K562 (cell line): ENCODE measurements around the gene TRANK1. TPM values are rescaled to one million over a fixed set of nuclear protein-coding genes. Genes with fewer than 3 reads are reported as not detected.

Experiments used
- ATF1 ChIP-seq, 2 experiments: fragments of 450-650 bp in 1 of 2; IDR thresholded peaks; 2 replicates each; pipeline ENCODE4 v1.6.1; 2016; ENCODE audit warnings: missing compliant biosample characterization in 1 of 2, missing genetic modification characterization in 1 of 2
- GABPB2 ChIP-seq: fragments of 250-450 bp; sonication (Bioruptor Pico); conservative IDR thresholded peaks from 2 replicates; pipeline ENCODE4 v1.5.1; 2021; ENCODE audit warnings: mild to moderate bottlenecking
- HNRNPK ChIP-seq: fragments of 200-400 bp; formaldehyde crosslinking; IDR thresholded peaks from one replicate; pipeline ENCODE4 v1.6.1; 2018; ENCODE audit warnings: mild to moderate bottlenecking, low read depth, low read length; ENCODE audit not compliant: poor library complexity, severe bottlenecking
- KHSRP ChIP-seq: fragments of 450-650 bp; IDR thresholded peaks from 2 replicates; pipeline ENCODE4 v1.6.1; 2017
- RAD51 ChIP-seq: fragments of 450-650 bp; IDR thresholded peaks from 2 replicates; pipeline ENCODE4 v1.7.1; 2016; ENCODE audit warnings: low read depth, mild to moderate bottlenecking, borderline replicate concordance
- TEAD2 ChIP-seq: fragments of 450-650 bp; IDR thresholded peaks from 2 replicates; pipeline ENCODE4 v1.6.1; 2016; ENCODE audit warnings: missing genetic modification characterization, control low read depth, missing compliant biosample characterization
- ZFPM2 ChIP-seq: fragments of 250-450 bp; sonication (Bioruptor Pico); IDR thresholded peaks from 2 replicates; pipeline ENCODE4 v1.5.1; 2022; ENCODE audit warnings: mild to moderate bottlenecking
- ZNF143 ChIP-seq: sonication (generic); formaldehyde crosslinking; IDR thresholded peaks from 2 replicates; pipeline ENCODE4 v1.9.0; 2022; ENCODE audit warnings: mild to moderate bottlenecking, missing genetic modification reagents
- ZNF695 ChIP-seq: fragments of 450-650 bp; formaldehyde crosslinking; IDR thresholded peaks from 2 replicates; pipeline ENCODE4 v1.4.0; 2020; ENCODE audit warnings: mild to moderate bottlenecking, moderate library complexity
- polyA plus RNA-seq, 8 experiments: library from polyadenylated mRNA; depleted of rRNA in 4 of 8; stranded (reverse) in 5 of 8; unstranded in 3 of 8; fragments of >200 nt; fragmentation: Nextera tagmentation in 2 of 8; fragmentation: Illumina TruSeq in 1 of 8; extraction: Ambion mirVana in 2 of 8; extraction: Trizol in 1 of 8; gene quantifications; 2 replicates each; pipeline versions ENCODE4 v1.2.1 to v1.2.3, GENCODE V29; 2011 to 2014; ENCODE audit warnings: inconsistent platforms in 1 of 8, missing spikeins in 1 of 8
- total RNA-seq, 7 experiments: library from RNA; depleted of rRNA in 6 of 7; stranded (reverse); fragments of >200 nt in 6 of 7; fragmentation: Illumina TruSeq in 2 of 7; extraction: Trizol in 2 of 7; gene quantifications; 2 replicates each; pipeline versions ENCODE4 v1.2.1 to v1.2.3, GENCODE V29; 2011 to 2021; ENCODE audit warnings: low replicate concordance in 1 of 7
- TF ChIP-seq, protein P1 (sequence below): sonication (generic); formaldehyde crosslinking; IDR thresholded peaks from 2 replicates; pipeline ENCODE4 v1.8.0; 2022; ENCODE audit warnings: mild to moderate bottlenecking, low read depth, missing genetic modification reagents
- TF ChIP-seq, protein P2 (sequence below): sonication (generic); formaldehyde crosslinking; IDR thresholded peaks from 2 replicates; pipeline ENCODE4 v1.8.1; 2023; ENCODE audit warnings: mild to moderate bottlenecking, missing genetic modification reagents
- TF ChIP-seq, protein P3 (sequence below): fragments of 250-450 bp; sonication (Bioruptor Pico); IDR thresholded peaks from 2 replicates; pipeline ENCODE4 v1.4.0; 2020; ENCODE audit warnings: mild to moderate bottlenecking, moderate library complexity
- TF ChIP-seq, protein P4 (sequence below): fragments of 250-450 bp; sonication (Bioruptor Pico); IDR thresholded peaks from 2 replicates; pipeline ENCODE4 v1.5.0; 2021; ENCODE audit warnings: mild to moderate bottlenecking, moderate library complexity
- TF ChIP-seq, protein P5 (sequence below): fragments of 450-650 bp; formaldehyde crosslinking; IDR thresholded peaks from 2 replicates; pipeline ENCODE4 v1.4.0; 2020; ENCODE audit warnings: mild to moderate bottlenecking, moderate library complexity
- TF ChIP-seq, protein P6 (sequence below): fragments of 250-450 bp; sonication (Bioruptor Pico); IDR thresholded peaks from 2 replicates; pipeline ENCODE4 v1.5.0; 2020; ENCODE audit warnings: mild to moderate bottlenecking

Gene TRANK1
- total and polyA plus RNA-seq, 9 of the 15 experiments (the other 6 are each of a cell fraction or from before 2014, with no cell fraction given): 0.41 to 5.3 (median 2.1) TPM

DNA sequence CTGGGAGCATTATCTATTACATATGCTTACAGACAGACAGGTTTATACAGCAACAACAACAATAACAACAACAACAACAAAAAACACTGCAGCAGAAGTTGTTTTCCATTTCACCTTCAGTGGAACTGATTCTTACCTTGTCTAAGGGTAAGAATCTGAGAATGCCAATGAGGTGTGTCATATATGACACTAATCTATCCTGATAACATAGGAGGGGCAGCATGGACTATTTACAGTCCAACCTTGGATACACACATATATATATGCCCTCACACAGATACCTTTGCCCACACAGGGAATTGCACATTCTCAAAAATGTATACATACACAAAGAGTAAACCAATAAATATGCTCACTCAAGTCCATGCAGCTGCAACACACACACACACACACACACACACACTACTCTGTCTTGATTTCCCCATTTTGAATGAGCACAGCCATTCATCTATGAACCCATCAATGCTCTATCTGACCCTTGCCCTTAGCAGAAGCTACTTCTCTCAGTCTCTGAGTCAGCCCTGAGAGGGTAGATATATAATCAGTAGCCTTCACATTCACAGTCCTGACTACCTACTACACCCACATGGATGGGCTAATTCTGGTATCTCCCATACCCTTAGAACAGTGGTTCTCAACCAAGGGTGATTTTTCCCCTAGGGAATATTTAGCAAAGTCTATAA is 9.7 kb upstream of the TRANK1 start (continued):
- TF ChIP-seq, protein P1, sequence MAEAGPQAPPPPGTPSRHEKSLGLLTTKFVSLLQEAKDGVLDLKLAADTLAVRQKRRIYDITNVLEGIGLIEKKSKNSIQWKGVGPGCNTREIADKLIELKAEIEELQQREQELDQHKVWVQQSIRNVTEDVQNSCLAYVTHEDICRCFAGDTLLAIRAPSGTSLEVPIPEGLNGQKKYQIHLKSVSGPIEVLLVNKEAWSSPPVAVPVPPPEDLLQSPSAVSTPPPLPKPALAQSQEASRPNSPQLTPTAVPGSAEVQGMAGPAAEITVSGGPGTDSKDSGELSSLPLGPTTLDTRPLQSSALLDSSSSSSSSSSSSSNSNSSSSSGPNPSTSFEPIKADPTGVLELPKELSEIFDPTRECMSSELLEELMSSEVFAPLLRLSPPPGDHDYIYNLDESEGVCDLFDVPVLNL (CRISPR knock-in tag): no peak
- no peak for TF ChIP-seq ZNF695 (CRISPR knock-in tag)
- no peak for TF ChIP-seq ATF1 (CRISPR knock-in tag; IDR thresholded peaks at IDR 0.05)
- no peak for TF ChIP-seq ATF1 (tag; IDR thresholded peaks at IDR 0.05)
- TF ChIP-seq, protein P2, sequence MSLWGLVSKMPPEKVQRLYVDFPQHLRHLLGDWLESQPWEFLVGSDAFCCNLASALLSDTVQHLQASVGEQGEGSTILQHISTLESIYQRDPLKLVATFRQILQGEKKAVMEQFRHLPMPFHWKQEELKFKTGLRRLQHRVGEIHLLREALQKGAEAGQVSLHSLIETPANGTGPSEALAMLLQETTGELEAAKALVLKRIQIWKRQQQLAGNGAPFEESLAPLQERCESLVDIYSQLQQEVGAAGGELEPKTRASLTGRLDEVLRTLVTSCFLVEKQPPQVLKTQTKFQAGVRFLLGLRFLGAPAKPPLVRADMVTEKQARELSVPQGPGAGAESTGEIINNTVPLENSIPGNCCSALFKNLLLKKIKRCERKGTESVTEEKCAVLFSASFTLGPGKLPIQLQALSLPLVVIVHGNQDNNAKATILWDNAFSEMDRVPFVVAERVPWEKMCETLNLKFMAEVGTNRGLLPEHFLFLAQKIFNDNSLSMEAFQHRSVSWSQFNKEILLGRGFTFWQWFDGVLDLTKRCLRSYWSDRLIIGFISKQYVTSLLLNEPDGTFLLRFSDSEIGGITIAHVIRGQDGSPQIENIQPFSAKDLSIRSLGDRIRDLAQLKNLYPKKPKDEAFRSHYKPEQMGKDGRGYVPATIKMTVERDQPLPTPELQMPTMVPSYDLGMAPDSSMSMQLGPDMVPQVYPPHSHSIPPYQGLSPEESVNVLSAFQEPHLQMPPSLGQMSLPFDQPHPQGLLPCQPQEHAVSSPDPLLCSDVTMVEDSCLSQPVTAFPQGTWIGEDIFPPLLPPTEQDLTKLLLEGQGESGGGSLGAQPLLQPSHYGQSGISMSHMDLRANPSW (CRISPR knock-in tag): no peak
- TF ChIP-seq GABPB2 (CRISPR knock-in tag): no peak
- no peak for TF ChIP-seq RAD51
- no peak for TF ChIP-seq HNRNPK
- no peak for TF ChIP-seq TEAD2 (tag)
- TF ChIP-seq KHSRP: no peak
- no peak for TF ChIP-seq ZFPM2
- TF ChIP-seq, protein P3, sequence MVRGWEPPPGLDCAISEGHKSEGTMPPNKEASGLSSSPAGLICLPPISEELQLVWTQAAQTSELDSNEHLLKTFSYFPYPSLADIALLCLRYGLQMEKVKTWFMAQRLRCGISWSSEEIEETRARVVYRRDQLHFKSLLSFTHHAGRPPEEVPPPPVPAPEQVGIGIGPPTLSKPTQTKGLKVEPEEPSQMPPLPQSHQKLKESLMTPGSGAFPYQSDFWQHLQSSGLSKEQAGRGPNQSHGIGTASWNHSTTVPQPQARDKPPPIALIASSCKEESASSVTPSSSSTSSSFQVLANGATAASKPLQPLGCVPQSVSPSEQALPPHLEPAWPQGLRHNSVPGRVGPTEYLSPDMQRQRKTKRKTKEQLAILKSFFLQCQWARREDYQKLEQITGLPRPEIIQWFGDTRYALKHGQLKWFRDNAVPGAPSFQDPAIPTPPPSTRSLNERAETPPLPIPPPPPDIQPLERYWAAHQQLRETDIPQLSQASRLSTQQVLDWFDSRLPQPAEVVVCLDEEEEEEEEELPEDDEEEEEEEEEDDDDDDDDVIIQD (CRISPR knock-in tag): no peak
- no peak for TF ChIP-seq ZNF143 (CRISPR knock-in tag)
- TF ChIP-seq, protein P4, sequence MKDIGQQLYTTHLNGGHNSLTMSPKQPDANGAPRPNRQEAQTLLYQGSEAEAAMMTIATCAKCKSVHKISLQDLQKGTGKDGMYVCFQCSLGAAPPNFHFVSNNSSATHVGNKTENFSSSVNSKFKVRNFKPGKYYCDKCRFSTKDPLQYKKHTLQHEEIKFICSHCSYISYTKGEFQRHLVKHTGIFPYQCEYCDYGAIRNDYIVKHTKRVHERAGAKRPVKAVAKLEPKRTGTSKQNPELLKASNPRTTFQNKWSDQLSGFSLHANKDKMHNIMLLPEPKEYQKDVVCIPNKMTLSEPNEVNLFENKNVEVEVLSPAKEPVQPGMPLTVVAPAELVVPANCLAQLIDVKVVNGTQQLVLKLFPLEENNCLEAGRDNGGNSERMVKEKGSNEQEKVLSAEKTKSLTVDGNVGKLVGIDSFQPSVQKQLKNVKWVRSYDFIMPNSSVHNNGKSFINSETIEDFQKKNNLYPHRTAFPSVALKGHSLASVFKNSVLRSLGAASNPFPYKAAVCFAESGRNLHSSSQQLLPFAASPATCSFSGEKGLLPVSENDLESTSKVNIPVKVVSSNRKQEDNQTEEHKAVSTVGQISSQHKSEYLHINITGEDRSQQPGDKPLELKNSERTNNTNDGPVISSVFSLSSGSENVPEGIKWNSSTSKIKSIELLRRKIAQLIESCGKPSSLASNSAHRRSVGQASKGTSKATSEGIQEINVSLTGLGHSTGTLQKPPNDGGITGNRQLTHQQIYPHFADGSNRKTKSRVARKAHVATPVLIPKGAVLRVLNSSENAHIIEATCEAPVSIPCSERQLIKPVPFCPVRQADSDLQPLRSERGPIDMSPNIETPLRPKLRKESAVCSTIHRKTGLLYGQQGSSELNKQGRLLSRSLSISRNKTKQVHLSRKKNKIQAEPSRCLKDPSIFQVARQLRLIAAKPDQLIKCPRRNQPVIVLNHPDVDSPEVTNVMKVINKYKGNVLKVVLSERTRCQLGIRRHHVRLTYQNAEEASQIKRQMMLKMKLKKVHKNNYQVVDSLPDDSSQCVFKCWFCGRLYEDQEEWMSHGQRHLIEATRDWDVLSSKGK (CRISPR knock-in tag): no peak
- TF ChIP-seq, protein P5, sequence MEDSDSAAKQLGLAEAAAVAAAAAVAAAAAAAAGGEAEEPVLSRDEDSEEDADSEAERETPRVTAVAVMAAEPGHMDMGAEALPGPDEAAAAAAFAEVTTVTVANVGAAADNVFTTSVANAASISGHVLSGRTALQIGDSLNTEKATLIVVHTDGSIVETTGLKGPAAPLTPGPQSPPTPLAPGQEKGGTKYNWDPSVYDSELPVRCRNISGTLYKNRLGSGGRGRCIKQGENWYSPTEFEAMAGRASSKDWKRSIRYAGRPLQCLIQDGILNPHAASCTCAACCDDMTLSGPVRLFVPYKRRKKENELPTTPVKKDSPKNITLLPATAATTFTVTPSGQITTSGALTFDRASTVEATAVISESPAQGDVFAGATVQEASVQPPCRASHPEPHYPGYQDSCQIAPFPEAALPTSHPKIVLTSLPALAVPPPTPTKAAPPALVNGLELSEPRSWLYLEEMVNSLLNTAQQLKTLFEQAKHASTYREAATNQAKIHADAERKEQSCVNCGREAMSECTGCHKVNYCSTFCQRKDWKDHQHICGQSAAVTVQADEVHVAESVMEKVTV (CRISPR knock-in tag): no peak
- TF ChIP-seq, protein P6, sequence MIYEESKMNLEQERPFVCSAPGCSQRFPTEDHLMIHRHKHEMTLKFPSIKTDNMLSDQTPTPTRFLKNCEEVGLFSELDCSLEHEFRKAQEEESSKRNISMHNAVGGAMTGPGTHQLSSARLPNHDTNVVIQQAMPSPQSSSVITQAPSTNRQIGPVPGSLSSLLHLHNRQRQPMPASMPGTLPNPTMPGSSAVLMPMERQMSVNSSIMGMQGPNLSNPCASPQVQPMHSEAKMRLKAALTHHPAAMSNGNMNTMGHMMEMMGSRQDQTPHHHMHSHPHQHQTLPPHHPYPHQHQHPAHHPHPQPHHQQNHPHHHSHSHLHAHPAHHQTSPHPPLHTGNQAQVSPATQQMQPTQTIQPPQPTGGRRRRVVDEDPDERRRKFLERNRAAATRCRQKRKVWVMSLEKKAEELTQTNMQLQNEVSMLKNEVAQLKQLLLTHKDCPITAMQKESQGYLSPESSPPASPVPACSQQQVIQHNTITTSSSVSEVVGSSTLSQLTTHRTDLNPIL (CRISPR knock-in tag): no peak
